HCEC 1CT (cell line): ENCODE data around the gene KBTBD8.
A peak's percentile ranks its signal among the peaks of the same experiment; 100 is the strongest.

ENCODE experiments used
- DNase-seq: peaks from one replicate; pipeline ENCODE4 v3.0.0-alpha.2; 2017

Gene KBTBD8

GRCh38 chr3:66998113-66998903 lies at the start of gene KBTBD8:
Gene KBTBD8, plus strand, starts transcription at chr3:66998307. Its CDS starts 49 bp downstream, at chr3:66998356.
- DNase-seq, result peak; percentile 99

DNA sequence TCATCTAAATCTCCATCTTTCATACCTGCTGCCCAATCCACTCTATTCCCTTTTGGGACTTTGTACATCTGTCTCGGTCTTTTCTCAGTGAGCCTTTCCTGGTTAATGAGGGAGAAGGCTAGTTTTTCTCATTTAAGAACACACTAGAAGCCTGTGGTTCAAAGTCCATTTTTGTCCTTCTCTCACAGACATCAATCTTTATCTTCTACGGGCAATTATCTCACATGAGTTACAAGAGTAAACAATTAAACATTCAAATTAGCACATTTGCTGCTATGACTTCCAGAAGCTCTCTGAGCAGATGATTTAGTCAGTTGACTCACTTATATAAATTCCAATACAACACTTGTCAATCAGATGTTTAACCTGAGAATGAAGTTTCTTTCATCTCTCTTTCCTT lies 49.3 kb upstream of the KBTBD8 start:
- no peak for DNase-seq

- DNase-seq, result no peak
Measured at GRCh38 chr3:66949898-66950297, 48.2 kb upstream of the KBTBD8 start.

GRCh38 chr3:66952357-66952756 lies 45.8 kb upstream of the KBTBD8 start:
- DNase-seq, result no peak

DNA sequence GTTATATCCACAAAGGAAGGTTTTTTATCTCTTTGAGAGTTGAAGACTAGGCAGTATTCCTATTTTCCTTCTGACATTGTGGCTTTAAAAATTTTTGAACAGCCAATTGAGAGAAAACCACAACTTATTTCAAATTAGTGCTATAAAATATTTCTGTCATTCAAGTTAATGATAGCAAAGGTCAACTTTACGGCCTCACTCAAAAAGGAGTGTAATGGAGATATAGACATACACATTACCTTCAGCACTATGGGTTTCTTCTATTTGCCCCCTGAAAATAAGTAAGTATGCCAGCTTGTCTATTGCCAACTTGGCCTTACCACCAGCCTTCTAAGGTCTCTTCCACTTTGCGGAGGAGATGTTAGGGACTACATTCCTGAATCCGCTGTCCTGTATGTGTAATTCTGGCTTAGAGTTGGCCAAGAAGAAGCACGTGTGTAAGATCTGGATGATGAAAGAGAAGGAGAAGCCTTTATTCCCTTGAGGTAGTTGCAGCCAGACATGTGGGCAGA lies 44.1 kb upstream of the KBTBD8 start:
- DNase-seq, result no peak

GRCh38 chr3:66956742-66957141 lies 41.4 kb upstream of the KBTBD8 start:
- DNase-seq, result no peak

- no peak for DNase-seq
Measured at GRCh38 chr3:66957367-66957766, 40.7 kb upstream of the KBTBD8 start.

DNA sequence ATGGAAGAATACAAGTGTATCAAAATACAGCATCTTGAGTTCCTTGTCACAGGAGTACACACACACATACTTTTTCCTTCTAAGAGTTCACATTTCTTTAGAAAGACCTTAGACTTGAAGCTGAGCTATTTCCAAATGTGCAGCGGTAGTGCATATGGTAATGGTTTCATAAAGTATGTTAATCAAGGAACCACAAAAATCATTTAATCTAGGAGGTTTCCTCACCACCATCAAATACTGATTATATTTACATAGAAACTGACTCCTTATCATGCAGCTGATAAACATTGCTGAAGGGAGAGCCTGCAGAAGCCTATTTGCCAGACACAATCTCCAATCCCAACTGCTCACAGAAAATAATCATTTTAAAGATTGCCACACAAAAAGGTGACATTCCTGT lies 40.0 kb upstream of the KBTBD8 start:
- no peak for DNase-seq

DNA sequence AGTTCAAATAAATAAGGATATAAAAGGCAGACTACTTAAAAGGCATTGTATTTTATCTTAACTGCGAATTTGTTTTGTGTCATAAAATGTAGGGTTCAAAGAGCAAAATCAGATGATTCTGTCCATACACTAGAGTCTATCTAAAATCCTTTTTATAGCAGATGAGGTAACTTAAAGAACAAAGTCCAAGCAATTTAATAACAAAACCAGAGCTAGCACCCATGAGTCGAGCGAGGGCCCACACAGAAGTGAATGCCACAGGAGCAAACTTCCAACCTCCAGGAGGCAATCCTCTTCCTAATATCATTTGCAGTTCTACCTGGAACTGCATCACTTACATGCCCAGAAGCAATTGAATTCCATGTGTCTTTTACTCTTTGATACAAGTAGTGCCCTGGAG lies 35.4 kb upstream of the KBTBD8 start:
- DNase-seq, result no peak

DNA sequence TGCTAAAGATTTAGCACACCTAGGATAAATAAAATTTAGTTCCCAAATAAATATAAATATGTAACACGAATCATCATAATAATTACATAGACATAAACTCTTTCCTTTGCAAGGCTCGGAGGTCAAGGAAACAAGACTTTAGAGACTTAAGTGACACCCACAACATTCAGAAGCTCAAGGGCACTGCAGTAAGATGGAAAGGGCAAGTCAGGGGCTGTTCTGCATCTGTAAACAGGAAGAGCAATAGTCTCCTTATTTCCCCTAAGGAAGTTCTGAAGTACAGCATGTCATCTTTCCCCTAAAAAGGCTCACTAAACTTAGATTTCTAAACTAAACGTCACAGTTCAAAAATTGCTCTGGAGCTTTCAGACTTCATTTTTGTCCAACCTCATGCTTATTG lies 26.9 kb upstream of the KBTBD8 start:
- no peak for DNase-seq

DNA sequence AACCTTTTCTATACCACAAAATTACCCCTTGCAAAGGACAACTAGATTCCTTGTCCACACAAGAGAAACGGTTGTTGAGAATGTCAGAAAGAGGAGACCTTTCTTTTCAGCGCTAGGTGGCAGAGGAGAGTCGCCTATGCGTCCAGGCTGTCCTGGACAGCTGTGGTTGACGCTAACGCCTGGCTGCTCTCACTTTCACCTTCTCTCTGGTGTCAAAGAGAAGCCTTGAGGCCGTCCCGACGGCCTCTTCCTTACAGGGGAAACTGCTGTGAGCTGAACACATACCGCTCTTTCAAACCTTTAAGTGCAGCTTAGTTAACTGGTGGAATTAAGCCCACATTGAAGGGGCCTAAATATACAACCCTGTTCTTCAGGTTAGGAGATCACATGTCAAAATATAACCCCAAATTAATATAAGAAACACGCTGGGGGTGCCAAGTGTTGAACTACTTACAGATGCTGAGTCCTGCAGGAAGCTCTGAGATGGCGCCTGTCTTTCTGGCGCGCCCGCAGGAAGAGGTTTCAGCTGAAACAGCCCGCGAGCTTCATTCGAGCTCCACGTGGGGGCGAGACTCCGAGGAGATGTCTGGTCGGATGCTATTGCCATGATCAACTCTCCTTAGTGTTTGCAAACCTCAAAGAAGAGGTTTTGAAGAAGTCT lies 26.1 kb upstream of the KBTBD8 start:
- DNase-seq, result peak; percentile 68

DNA sequence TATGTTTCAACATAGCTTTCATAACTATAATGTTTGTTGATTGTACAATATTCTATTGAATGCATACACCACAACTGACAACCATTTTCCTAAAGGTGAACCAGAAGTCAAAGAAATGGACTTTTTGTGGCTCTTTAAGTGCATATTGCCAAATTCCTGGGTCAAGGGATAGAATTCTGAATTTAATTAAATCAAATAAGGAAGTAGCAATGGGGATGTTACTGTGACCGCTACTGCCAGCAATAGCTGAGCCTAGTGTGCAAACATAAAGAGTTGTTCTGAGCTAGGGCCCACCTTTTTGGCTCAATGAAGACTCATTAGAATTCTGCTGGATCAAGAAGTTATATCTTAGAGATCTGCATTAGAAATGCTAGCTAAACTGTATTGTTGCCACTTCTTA lies 17.3 kb upstream of the KBTBD8 start:
- DNase-seq, result no peak

DNA sequence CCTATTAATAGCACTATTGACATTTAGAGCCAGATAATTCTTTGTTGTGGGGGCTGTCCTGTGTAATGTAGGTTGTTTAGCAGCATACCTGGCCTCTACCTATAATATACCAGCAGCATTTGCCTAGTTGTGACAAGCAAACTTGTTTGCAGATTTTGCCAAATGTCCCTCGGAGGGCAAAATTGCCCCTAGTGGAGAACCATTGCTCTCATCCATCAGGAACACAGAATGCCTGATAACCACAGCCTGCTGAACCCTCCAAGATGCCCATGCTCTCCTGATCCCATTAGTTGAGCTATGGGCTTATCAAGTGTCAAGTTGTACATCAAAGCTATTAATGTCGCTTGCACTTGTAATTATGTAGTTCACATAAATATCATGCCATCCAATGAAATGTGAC lies 15.0 kb upstream of the KBTBD8 start:
- DNase-seq, result no peak

- DNase-seq, result no peak
Measured at GRCh38 chr3:66985336-66985920, 12.7 kb upstream of the KBTBD8 start.

DNA sequence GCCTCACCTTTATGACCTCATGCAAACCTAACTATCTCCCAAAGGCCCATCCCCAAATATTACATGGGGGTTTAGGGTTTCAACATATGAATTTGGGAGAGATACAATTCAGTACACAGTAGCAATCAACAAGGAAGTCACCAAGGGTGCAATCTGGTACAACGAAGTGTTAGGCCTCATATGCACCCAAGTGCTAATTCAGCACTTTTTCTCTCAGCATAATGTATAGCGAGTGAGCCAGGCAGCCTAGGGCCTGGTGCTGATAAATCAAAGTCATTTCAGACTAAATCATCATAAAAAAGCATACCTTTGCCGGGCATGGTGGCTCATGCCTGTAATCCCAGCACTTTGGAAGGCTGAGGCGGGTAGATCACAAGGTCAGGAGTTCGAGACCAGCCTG lies 11.7 kb upstream of the KBTBD8 start:
- DNase-seq, result no peak

DNA sequence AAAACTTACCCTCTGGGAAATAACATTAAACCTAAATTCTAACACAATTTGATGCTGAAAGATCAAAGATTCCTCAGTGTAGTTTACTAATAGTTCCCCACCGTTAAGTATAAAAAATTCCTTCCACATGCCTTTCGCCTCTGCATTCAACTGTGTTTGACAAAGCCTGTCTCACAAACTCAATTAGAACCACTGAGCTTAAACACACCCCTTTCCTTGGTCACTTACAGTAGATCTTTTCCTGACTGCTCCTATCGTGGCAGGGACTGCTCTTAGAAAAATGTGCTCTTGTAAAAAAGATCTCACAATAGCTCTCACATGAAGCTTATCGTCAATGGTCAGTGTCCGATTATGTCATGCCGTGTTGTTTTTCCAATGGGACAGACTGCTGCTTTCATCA lies 8.9 kb upstream of the KBTBD8 start:
- DNase-seq, result no peak

GRCh38 chr3:66989860-66990696 lies 8.0 kb upstream of the KBTBD8 start:
- DNase-seq, result peak; percentile 39

- DNase-seq, result peak; percentile 88
Measured at GRCh38 chr3:66991459-66991858, 6.6 kb upstream of the KBTBD8 start.

DNA sequence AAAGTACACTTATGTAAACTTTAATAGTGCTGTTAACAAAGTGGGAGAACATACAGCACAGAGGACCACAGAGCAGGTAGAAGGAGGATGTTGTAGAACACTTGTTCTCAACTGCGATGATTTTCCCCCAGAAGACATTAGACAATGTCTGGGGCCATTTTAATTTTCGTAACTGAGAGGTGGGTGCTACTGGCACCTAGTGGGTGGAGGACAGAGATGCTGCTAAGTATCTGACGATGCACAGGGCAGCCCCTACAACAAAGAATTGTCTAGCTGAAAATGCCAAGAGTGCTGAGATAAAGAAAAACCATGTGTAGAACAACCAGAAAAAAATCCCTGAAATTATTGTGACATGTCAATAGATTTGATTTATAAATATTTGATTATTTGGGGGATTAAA lies 5.0 kb upstream of the KBTBD8 start:
- DNase-seq, result no peak

DNA sequence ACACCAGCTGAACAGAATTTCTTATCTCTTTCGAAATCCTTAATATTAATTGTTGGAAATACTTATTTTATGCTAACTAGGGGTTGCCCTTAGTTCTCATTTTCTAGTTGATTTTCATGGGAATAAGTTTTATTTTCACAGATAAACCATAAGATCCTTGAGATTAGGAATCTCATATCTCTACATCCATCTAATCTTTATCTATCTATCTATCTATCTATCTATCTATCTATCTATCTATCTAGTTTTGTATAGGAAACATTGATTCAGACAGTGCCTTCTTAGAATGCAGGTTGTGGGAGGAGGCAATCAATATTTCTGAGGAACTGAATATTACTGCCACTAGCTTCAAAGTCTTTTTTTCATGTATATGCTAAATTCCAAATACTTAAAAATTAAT lies 3.5 kb upstream of the KBTBD8 start:
- DNase-seq, result no peak

DNA sequence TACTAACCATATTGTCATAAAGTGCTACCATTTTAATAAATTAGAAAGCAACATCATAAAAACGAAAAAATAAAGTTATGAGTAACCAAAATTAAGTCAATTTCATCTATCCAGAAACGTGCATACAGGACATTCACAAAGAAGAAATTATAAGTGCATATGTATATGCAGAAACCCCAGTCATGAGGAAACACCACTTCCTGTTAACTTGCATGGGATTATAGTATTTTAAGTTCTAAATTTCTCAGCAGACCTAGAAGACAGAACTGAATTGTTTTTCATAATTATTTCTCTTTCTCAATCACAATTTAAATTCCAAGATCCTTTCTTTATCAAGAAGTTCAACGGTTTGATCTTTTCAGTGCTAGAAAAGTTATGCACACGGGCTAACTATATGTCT lies 1.4 kb upstream of the KBTBD8 start:
- DNase-seq, result no peak

GRCh38 chr3:66997560-66998112 lies 471 bp upstream of the KBTBD8 start:
- peak; percentile 73 for DNase-seq

GRCh38 chr3:66998904-66999235 lies 763 bp downstream of the KBTBD8 start:
- DNase-seq, result no peak
